Measurements from ENCODE around the gene ABCC6.

The ABCC6 gene

DNA sequence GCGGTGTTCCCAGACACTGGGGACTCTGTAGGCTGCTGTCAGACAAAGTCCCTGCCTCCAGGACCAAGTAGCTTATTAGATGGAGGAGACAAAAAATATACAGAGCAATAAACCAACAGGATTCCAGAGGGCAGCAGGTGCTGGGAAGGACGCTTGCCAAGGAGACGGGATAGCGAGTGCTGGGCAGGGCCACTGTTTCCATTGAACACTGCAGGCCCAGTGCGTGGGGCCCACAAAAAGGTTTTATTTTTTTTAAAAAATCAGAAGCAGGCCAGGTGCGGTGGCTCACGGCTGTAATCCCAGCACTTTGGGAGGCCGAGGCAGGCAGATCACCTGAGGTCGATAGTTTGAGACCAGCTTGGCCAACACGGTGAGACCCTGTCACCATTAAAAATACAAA is 84.2 kb downstream of the ABCC6 start:
- DNase-seq, result no peak

GRCh38 chr16:16138034-16138635 is 85.2 kb downstream of the ABCC6 start:
- DNase-seq, result no peak

DNA sequence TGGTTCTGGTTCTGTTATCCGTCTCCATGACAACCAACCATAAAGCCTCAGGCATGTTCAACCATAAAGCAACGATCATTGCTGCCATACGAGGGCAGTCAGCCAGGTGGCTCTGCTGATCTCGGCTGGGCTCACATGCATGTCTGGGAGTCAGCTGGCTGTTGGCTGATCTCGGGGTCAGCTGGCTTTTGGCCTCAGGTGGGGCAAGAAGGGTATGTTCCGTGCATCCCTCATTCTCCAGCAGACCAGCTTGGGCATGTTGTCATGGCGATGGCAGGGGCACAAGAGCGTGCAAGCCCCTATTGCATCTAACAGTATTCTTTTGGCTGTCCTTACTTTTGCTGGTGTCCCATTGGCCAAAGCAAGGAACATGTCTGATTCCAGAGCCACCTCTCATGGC is 86.2 kb downstream of the ABCC6 start:
- DNase-seq, result no peak

DNA sequence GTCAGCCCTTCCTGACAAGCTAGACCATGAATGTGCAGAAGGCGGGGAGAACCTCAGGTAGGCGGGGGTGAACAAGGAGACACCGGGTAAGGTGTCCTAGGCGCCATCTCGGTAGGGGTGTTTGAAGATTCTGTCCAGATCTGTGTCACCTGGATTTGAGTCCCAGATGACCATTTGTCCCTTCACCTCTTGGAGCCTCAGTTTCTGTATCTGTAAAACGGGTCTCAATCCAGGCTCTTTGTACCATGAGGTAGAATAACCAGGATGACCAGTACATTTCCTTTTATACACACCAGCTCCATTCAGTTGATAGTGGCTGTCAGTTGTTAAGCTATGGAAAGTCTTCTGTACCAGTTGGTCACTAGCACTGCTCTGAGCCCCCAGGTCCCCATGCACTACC is 86.7 kb downstream of the ABCC6 start:
- DNase-seq, result no peak

DNA sequence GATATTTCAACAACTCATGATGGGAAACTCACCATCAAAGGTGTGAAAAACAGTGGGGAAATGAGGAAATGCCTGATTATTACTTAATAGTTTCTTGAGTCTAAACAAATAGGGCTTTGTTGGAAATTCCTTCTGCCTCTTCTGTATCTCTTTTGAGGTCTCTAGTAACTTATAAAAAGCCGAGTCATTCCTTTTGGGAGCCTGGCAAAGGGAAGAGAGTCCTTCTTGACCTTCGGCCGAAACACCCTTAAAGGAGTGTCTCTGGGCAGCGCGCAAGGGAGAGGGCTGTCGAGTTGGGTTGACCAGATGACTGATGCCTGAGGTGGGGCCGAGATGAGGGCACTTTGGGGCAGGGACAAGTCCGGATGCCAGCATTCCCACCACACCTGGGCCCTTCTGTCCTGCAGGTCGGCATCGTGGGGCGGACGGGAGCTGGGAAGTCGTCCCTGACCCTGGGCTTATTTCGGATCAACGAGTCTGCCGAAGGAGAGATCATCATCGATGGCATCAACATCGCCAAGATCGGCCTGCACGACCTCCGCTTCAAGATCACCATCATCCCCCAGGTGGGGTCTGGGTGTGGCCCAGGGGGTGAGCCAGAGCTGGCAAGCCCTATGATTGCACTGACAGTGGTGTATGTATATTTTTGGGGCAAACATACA is 89.2 kb downstream of the ABCC6 start:
- no peak for DNase-seq

DNA sequence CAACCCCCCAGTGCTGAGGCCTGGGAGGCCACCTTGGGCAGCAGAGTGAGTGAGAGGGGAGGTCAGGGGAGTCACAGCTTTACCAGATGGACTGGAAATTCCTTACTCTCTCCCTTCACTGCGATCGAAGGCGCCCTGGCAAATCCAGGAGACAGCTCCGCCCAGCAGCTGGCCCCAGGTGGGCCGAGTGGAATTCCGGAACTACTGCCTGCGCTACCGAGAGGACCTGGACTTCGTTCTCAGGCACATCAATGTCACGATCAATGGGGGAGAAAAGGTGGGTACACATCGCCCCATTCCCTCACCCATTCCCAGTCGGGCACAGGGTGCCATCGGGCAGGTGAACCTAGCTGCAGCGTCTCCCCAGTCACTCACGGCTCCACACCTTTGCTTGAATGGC is 91.6 kb downstream of the ABCC6 start:
- DNase-seq, result no peak

GRCh38 chr16:16131204-16131603 is 92.1 kb downstream of the ABCC6 start:
- DNase-seq, result no peak

- peak; percentile 71 for DNase-seq
Observed at GRCh38 chr16:16127469-16128116, 95.7 kb downstream of the ABCC6 start.

GRCh38 chr16:16126896-16127295 is 96.4 kb downstream of the ABCC6 start:
- no peak for DNase-seq

GRCh38 chr16:16124974-16125373 is 98.3 kb downstream of the ABCC6 start:
- DNase-seq, result no peak

DNA sequence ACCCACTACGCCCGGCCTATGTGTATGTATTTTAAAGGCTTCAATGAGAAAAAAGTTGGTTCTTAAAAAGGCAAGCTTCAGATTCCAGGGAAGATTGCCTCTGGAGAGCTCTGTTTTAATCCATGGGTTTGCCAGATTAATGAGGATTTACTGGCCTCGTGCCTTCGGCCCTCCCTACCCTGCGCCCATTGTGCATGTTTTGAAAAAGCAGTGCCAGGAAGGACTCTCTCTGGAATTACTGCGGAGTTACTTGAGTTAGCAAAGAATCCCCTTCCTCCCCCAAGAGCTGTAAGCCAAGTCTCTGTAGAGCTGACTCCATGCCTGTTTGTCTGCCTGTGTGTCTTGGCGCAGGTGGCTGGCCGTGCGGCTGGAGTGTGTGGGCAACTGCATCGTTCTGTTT is 98.9 kb downstream of the ABCC6 start:
- no peak for DNase-seq

DNA sequence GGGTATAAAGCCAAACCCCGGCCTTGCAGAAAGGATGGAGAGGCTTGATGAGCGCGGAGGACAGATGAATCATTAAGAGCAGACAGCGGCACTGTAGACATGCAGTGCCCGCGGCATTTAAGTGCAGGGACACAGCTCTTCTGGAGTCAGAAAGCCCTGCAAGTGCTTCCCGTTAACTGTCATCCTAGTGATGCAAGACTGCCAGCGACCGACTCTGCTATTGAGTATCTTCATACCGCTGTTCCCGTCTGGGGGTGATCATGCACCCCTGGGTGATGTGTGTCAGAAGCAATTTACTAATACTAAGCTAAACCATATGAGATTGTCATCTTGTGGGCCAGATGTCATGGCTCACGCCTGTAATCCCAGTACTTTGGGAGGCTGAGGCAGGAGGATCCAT is 101.0 kb downstream of the ABCC6 start:
- no peak for DNase-seq

GRCh38 chr16:16121185-16121727 is 102.0 kb downstream of the ABCC6 start:
- DNase-seq, result no peak

- no peak for DNase-seq
Observed at GRCh38 chr16:16120382-16121184, 102.7 kb downstream of the ABCC6 start.

- no peak for DNase-seq
Observed at GRCh38 chr16:16120044-16120381, 103.3 kb downstream of the ABCC6 start.

- no peak for DNase-seq
Observed at GRCh38 chr16:16118337-16118736, 105.0 kb downstream of the ABCC6 start.

DNA sequence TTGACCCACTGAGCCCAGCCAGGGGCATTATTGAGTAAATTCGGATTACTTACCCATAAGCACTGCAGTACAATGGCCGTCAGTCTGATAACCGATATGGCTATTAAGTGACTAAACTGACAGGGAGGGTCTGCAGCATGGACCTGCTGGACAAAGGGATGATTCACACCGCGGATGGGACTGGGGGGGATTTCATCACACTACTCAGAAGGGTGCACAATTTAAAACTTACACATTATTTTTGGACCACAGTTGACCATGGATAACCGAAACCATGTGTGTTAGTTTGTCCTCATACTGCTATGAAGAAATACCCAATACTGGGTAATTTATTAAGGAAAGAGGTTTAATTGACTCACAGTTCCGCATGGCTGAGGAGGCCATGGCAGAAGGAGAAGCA is 106.5 kb downstream of the ABCC6 start:
- no peak for DNase-seq

GRCh38 chr16:16113076-16113475 is 110.2 kb downstream of the ABCC6 start:
- no peak for DNase-seq

- no peak for DNase-seq
Observed at GRCh38 chr16:16112450-16113053, 110.7 kb downstream of the ABCC6 start.

DNA sequence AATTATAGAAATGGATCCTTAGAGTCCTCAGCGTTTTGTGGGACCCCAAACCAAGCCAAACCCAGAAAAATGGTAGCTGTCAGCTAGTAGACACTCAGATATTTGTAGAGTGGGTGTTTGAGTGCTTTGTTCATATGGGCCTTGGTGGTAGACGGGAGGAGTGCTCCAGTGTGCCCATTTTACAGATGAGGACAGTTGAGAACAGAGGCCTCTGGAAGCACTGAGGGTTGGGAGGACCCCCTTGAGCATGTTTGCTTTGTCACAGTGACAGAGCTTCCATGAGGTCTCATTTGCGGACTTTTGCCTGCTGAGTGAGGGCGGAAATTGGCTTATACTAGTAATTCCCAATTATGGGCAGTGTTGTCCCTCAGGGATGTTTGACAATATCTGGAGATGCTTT is 111.7 kb downstream of the ABCC6 start:
- DNase-seq, result no peak

DNA sequence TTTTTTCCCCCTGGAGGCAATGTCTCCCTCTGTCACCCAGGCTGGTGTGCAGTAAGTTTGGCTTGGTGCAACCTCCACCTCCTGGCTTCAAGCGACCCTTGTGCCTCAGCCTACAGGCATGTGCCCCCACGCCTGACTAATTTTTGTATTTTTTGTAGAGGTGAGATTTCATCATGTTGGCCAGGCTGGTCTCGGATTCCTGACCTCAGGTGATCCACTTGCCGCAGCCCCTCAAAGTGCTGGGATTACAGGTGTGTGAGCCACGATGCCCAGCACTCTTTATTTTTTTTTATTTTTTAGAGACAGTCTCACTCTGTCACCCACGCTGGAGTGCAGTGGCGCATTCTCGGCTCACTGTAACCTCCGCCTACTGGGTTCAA is 113.2 kb downstream of the ABCC6 start:
- no peak for DNase-seq

GRCh38 chr16:16109453-16110110 is 113.7 kb downstream of the ABCC6 start:
- DNase-seq, result no peak

DNA sequence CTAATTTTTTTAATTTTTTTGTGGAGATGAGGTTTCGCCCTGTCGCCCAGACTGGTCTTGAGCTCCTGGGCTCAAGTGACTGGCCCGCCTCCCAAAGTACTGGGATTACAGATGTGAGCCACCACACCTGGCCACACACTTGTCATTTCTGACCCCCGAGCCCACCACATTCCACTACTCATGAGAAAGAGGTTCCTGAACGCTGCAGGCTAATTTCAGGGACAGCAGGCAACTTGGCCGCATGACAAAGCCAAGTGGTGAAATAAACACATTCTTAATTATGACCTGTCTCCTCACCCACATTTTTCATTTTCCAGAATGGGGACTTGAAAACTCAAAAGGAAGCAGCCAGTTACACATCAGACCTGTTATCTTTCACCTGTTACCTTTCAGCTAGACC is 114.5 kb downstream of the ABCC6 start:
- no peak for DNase-seq

Measured in left hindlimb (tissue), 1 donor.